Astrocyte (in vitro differentiated cells and primary cell): ENCODE measurements around the gene DMRTB1.

Experiments used
- EZH2 ChIP-seq: IDR thresholded peaks from 2 replicates; pipeline ENCODE4 v1.6.1; 2012; ENCODE audit warnings: mild to moderate bottlenecking, low read length, inconsistent platforms; ENCODE audit not compliant: insufficient read depth
- TF ChIP-seq, protein P1 (sequence below): IDR thresholded peaks from 2 replicates; pipeline ENCODE4 v1.5.1; 2011; ENCODE audit warnings: low read depth, mild to moderate bottlenecking, inconsistent platforms, low read length, moderate library complexity; ENCODE audit not compliant: insufficient read depth

DNA sequence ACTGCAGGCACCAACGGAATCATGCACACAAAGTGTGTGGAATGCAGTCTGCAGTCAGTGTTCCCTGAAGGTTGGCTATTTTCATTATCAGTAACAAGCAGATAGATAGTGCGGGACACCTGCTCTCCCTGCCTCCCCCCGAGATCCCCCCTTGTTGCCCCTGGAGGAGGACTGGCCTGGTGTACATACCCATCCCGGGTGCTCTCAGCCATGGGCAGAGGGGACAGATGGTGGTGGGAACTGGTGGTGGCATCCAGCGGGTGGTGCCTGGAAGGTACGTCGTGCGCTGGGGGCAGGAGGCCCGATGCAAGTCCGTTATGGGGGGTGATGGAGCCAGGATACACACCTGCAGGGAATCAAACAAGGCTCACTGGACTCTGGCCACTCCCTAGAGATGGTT, 55.2 kb downstream of the DMRTB1 start:
- TF ChIP-seq EZH2: no peak
- TF ChIP-seq, protein P1, sequence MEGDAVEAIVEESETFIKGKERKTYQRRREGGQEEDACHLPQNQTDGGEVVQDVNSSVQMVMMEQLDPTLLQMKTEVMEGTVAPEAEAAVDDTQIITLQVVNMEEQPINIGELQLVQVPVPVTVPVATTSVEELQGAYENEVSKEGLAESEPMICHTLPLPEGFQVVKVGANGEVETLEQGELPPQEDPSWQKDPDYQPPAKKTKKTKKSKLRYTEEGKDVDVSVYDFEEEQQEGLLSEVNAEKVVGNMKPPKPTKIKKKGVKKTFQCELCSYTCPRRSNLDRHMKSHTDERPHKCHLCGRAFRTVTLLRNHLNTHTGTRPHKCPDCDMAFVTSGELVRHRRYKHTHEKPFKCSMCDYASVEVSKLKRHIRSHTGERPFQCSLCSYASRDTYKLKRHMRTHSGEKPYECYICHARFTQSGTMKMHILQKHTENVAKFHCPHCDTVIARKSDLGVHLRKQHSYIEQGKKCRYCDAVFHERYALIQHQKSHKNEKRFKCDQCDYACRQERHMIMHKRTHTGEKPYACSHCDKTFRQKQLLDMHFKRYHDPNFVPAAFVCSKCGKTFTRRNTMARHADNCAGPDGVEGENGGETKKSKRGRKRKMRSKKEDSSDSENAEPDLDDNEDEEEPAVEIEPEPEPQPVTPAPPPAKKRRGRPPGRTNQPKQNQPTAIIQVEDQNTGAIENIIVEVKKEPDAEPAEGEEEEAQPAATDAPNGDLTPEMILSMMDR: no peak
